Activated CD8-positive, alpha-beta memory T cell treated with anti-CD3 and anti-CD28 coated beads, Interleukin-2, amount 50 U/mL, for 48 hours (primary cell): ENCODE measurements around the gene PLXNA2.

ENCODE experiments used
- DNase-seq: peaks from one replicate; pipeline ENCODE4 v3.0.0-alpha.2; 2020

PLXNA2 gene

GRCh38 chr1:208265525-208265924, 21.3 kb upstream of the PLXNA2 start:
- DNase-seq = no peak

GRCh38 chr1:208265122-208265469, 20.9 kb upstream of the PLXNA2 start:
- no peak for DNase-seq

- DNase-seq = no peak
These were observed 20.4 kb upstream of the PLXNA2 start for GRCh38 chr1:208264469-208265121.

GRCh38 chr1:208261874-208262273, 17.7 kb upstream of the PLXNA2 start:
- no peak for DNase-seq

GRCh38 chr1:208258277-208258676, 14.1 kb upstream of the PLXNA2 start:
- DNase-seq = no peak

DNA sequence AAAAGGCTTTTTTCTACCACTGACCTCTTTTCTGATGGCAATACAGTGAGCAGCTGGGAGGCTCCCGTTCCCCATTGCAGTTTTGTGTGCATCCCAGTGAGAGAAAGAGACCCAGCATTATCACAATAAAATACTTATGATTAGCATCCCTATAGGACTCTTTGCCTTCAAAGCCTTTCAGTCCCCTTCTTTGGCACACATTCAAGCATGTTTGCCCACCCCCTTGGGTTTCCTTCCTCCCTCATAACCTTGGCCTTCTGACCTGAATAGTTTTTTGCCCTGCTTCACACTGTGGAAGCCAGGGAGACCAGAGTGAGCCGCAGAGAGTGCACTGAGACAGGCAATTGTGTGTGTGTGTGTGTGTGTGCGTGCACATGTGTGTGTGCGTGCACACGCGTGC, 13.2 kb upstream of the PLXNA2 start:
- DNase-seq = no peak

- no peak for DNase-seq
These were observed 12.4 kb upstream of the PLXNA2 start for GRCh38 chr1:208256556-208256955.

GRCh38 chr1:208256091-208256490, 11.9 kb upstream of the PLXNA2 start:
- no peak for DNase-seq

GRCh38 chr1:208254862-208255261, 10.7 kb upstream of the PLXNA2 start:
- DNase-seq = no peak

- DNase-seq = no peak
These were observed 10.2 kb upstream of the PLXNA2 start for GRCh38 chr1:208254376-208254775.

DNA sequence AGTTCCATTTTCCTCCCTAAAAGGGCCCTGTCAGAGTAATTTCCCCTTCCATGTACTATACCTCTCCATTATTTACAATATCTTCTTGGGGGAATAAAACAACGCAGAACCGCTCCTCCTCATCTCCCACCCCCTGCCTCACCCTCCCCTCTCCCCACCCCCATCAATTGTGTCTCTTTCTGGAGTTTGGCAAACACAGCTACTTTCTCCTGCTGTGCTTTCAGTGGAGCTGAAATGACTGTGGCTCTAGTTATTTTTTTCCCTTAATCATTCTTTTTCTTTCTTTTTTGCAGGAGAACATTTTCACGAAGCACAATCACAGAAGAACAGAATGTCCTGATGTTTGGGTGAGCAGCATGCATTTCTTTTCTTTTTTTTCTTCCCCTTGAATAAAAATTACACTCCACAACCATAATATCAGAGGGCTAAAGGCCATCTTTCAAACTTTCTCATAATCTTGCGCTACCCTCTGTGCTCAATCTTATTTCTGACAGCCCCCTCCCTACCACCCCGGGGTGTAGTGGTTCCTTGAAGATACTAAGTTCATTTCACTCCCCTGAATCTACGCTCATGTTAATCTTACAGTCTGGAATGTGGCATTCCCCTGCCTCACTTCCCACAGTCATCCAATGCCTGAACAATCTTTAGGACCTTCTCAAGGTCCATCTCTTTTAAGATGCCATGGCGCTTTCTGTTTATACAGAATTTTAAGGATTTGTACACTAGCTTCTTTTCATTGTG, 8.8 kb upstream of the PLXNA2 start:
- no peak for DNase-seq

GRCh38 chr1:208251911-208252835, 8.0 kb upstream of the PLXNA2 start:
- no peak for DNase-seq

GRCh38 chr1:208251015-208251414, 6.8 kb upstream of the PLXNA2 start:
- DNase-seq = no peak

DNA sequence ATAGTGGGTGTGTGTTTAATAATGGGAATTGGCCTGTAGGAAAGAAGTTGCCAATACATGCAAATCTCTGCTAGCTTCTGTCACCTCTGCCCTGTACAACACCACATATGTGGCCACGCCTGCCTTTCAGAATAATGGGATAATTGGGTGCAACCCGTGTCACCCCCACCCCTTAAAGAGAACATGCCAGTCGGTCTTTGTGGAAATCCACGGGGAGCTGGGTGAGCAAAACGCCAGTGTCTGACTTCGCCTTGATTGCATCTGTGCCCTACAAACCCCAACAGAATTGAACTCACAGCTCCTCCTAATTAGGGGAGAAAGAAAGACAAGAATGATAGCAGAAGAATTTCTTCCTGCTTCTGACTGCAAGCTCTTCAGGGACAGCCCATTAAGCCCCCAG, 6.4 kb upstream of the PLXNA2 start:
- DNase-seq = no peak

DNA sequence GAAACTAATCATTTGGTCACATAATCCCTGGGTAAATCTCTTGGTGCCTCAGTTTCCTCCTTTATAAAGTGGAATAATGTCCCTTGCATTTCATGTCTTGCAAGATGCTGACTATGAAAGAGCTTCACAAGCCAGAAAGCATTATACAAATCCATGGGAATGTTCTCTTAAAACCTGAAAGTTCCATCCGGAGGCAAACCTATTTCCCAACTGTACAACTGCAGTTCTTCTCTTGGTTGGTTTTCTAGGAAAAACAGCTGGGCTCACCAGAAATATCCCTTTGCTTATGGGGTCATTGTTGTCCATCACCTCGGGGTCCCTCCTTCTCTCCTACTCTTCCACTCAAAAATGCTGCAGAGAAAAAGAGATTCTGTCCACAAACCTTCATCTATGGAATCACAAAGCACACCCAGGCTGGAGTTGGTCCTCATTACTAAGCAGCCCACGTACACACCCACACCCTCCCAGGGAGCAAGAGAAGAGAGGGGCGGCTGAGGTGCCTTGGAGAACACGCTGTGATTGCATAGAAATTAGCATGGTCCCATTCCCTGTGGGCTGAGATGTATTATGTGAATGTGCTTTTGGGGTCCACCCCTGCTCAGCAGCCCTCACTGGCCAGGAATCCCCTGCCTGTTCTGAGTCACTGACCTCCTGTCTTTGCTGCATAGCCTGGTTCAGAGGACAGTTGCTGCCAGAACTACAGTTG, 5.0 kb upstream of the PLXNA2 start:
- DNase-seq = no peak

DNA sequence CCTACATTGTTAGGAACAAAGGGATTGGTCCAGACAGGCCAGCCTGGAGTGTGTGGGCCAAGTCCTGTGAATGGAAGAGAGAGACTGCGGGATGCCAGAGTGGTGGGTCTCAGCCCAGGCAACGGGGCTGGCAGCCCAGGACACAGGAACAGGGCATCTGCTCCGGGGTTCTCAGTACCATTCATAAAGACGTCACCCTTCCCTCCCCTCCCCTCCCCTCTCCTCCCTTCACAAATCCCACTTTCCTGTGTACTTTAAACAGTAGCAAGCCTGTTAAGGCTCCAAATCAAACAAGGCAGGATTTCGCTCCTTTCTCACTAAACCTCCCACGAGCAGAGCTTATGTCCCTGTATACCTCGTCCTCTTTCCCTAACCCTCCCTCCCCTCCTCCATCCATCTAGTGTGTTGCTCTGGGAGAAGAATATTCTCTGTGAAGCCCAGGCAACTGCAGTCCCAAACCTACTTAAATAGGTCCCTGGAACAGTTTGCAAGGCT, 4.2 kb upstream of the PLXNA2 start:
- DNase-seq = no peak

DNA sequence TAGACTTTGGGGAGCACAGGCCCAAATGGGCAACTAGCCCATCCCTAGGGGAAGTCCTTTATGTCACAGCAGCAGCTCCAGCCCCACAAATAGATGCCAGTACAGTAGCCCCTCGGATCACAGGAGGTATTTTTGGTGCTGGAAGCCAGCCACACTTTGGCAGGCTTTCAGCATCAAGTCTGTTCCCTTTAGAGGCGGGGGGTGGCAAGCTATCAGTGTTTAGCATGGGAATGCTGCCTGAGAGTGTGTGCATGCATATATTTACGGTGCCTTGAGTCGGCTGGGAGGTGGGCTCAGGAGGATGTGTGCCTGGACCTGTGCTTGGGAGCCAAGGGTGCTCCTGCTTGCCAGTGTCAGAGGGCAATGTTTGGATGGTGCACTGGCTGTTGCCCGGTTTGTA, 3.5 kb upstream of the PLXNA2 start:
- DNase-seq = no peak

DNA sequence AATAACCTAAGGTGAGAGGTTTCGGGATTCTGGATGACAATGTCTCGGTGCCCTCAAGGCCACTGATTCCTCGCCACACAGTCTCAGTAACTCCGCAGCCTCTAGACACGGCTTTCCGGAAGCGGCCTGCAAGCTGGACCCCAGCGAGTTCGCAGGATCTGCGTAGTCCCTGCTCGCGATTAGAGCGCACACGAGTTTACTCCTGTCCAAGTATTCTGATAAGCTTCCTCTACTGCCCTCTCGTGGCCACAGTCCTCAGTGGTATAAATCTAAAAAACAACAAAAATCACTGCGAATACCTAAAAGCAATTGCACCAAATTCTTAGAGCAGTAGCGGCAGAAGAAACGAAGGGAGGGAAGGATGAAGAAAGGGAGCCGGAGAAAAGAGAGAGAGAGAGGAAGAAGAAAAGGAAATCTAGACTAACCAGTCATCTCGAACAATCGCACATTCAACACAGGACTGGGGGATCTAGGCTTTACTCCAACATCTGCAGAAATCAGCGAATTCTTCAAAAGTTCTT, 1.1 kb upstream of the PLXNA2 start:
- DNase-seq = peak; percentile 86

GRCh38 chr1:208243527-208243966, 637 bp downstream of the PLXNA2 start:
- no peak for DNase-seq

DNA sequence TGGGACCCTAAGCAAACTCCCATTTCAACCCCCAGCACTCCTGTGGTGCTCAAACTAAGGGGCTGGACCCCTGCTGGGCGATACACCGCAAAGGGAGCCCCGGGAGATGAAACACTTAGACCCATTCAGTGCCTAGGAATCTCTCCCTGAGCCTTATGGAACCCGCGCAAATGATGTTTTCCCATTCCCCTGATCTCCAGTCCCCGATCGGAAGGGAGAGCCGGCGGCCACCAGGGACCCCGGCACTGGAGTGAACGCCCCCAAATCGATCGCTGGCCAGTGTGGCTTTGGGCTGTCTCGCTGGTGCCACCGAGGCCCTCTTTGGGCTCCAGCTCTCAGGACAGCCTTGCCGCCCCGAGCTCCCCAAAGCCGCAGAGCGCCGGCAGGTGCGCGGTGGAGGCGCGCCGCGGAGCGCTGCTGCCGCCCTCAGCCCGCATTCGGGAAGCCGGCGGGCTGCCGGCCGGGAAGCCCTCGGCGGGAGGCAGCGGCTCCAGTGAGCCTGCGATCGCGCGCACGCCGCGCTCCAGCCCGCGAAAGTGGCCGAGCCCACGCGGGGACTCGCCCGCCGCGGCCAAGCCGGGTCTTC, 1.1 kb downstream of the PLXNA2 start:
- DNase-seq = no peak

DNA sequence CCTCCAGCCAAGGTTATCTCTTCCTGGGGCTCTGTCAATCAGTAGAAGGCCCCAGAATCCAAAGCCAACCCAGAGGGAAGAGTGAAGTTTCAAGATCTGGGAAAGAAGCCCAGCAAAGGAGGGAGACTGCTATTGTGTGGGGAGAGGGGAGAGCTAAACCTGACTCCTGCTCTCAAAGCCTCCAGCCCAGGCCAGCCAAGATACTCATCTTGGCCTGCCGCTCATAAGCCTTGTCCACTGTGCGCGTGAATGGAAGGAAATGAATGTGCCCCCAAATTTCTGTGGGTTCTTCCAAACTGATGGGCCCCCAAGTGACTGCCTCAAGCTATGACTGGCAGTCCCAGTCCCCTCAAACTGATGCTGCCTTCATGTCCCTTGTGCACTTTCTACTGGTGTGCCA, 2.0 kb downstream of the PLXNA2 start:
- DNase-seq = no peak

GRCh38 chr1:208241512-208241911, 2.7 kb downstream of the PLXNA2 start:
- no peak for DNase-seq
